Measurements from ENCODE around the gene XBP1.
"Not testable (repeated sequence)": the region's sequence is repeated elsewhere in the genome, so short reads cannot be mapped to it uniquely, and the experiment has no call there.

XBP1 gene

DNA sequence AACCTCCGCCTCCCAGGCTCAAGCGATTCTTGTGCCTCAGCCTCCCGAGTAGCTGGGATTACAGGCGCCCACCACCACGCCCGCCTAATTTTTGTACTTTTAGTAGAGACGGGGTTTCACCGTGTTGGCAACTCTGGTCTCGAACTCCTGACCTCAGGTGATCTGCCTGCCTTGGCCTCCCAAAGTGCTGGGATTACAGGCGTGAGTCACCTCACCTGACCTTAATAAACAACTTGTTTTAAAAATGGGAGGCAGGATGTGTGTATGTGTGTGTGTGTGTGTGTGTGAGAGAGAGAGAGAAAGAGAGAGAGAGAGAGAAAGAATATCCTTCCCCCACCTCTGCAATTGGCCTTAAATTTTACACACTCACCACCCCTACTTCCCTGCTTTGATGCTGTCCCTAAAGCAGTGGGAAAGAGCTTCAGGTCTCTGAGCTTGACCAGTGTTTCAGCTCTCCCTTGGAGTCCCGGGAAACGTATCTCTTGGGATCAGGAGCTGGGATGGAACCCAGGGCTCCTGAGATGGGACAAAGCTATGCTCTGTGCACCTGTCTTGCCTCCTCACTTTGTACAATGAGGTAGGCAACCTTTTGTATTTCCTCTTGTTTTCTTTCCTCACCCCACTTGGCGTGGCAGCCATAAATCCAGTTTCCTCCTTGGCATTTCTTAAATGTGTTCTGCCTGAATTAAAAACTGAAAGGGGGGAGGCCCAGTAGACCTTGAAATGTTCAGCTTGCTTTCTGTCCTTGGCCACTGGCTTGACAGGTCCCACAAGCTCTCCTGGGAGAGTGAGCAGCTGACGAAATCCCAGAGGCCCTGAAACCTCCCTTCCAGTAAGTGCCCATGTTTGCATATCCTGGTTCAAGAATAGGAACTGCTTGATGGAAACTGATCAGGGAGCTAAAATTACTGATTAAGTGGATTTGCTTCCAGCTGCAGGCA lies 17.8 kb upstream of the XBP1 start:
- no peak for FAIRE-seq

DNA sequence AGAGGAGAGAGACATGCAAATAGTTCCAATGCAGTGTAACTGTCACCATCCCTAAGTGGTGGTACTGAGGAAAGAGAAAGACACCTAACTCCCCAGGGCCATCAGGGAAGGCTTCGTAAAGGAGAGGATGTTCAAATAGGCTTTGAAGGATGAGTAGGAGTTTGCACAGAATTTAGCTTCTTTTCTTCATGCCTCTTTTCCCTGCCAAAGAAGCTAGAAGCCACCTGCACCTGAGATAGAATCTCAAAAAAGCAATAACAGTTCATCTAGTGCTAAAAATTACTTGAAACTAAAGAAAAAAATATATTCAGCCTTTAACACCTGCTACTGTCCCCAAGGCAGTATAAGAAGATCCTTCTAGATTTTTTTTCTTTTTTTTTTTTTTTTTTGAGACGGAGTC lies 16.7 kb upstream of the XBP1 start:
- no peak for FAIRE-seq

DNA sequence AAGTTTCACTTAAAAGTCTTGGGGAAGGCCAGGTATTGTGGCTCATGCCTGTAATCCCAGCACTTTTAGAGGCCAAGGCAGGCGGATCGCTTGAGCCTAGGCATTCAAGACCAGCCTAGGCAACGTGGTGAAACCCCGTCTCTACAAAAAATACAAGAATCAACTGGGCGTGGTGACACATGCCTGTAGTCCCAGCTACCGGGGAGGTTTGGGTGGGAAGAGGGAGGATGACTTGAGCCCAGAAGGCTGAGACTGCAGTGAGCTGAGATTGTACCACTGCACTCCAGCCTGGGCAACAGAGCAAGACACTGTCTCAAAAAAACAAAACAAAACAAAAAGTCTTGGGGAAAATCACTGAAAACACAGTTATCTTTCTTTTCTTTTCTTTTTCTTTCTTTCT lies 15.4 kb upstream of the XBP1 start:
- FAIRE-seq: no peak

DNA sequence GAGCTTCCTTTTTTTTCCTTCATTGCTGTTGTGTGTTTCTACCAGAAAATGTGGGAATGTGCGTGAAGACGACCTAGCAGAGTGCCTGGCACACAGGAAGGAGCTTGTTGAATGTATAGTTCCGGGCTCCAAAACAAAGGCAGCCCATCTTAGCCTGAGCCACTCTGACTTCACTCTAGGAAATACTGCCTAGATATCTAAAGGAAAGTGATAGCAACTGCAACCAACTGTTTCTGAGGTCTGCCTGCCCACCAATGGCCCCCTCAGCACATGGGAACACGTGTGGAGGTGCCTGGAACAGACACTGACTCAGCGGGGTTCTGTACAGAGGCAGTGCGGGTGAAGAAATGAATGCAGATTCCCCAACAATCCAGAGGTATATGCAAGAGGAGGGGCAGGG lies 14.7 kb upstream of the XBP1 start:
- no peak for FAIRE-seq

DNA sequence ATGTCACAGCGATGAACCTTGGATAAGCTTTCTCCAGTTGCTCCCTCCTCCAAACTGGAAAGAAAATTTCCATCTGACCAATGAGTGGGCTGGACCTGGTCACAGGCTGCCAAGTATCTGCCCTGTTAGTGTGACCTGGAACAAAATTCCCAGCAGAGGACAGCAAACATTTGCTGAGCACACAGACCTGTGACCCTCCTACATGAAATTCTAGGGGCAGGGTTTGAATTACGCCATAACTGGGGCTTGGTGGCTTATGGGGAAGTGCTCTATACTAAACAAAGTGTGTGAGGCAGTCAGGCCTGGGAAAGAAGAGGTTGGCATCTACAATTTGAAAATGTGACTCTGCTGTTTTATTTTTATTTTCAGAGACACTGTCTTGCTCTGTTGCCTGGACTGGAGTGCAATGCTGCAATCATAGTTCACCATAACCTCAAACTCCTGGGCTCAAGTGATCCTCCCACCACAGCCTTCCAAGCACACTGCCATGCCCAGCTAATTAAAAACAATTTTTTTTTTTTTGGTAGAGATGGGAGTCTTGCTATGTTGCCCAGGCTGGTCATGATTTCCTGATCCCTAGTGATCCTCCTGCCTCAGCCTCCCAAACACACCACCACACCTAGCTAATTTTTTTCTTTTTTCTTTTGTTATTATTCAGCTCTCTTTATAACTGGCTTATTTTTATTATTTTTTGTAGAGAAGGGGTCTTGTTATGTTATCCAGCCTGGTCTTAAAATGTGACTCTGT lies 13.6 kb upstream of the XBP1 start:
- no peak for FAIRE-seq

DNA sequence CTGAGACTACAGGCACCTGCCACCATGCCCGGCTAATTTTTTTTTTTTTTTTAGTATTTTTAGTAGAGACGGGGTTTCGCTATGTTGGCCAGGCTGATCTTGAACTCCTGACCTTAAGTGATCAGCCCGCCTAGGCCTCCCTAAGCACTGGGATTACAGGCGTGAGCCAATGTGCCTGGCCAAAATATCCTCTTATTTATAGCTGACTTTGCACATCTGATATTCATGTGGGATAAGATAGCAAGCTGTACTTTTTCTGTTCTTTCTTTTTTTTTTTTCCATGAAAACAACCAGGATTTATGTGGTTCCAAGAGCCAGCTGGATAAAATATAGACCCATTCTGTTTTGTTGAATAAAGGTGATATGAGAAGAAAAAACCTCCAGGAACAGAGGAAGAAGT lies 12.1 kb upstream of the XBP1 start:
- FAIRE-seq: no peak

DNA sequence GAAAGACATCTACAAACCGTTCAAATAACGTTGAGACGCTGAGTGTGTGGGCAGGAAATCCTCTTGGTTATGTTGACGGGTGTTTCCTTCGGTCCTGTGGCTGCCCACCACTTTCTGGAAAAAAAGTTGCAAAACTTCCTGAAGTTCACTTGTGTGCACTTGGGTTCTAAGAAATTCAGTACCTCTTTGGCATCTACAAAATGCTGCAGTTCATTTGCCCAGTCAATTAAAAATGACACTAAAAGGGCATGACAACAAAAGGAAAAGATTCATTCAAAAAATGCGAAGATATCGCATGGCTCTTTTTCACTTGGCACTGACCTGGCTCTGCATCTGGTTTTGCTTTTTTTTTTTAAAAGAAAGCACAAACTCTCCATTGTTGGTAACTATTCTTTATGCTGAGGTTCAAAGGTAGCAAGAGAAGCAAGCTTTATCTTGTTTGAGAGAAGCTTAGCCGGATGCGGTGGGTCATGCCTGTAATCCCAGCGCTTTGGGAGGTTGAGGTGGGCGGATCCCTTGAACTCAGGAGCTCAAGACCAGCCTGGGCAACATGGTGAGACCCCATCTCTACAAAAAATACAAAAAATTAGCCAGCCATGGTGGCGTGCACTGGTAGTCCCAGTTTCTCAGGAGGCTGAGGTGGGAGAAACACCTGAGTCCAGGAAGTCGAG lies 10.6 kb upstream of the XBP1 start:
- FAIRE-seq: no peak

DNA sequence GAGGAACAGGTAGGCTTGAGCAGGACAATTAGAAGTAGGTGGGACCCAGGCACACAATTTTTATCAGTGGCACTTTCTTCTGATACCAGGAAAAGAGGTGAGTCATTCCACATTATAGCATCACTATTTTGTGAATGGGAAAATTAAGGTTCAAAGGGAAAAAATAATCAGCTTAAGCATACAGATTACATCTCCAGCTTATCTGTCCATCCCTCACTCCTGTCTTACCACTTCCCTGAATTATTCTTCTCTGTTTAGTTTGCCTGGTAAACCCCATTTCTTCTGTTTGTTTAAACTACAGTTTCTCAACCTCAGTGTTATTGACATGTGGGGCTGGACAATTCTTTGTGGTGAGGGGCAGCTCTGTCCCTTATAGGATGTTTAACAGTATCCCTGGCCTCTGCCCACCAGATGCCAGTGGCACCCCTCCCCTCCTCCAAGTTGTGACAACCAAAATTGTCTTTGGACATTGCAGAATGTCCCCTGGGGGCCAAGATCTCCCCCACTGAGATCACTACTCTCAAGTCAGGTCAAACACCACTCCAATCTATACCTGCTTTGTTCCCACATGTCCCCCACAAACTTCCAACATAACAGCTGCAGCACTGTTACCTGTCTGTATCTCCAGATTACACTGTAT lies 8.5 kb upstream of the XBP1 start:
- no peak for FAIRE-seq

DNA sequence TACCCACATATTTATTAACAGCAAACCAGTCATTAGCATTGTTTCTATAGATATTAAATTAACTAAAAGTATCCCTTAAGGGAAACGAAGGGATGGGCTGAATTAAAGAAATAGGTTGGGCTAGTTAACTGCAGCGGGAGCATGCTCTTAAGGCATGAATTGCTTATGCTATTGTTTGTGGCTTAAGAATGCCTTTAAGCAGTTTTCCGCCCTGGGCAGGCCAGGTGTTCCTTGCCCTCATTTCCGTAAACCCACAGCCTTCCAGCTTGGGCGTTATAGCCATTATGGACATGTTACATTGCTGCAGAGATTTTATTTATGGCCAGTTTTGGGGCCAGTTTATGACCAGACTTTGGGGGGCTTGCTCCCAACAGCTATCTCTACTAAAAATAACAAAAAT lies 5.1 kb upstream of the XBP1 start:
- not testable (repeated sequence) for FAIRE-seq

DNA sequence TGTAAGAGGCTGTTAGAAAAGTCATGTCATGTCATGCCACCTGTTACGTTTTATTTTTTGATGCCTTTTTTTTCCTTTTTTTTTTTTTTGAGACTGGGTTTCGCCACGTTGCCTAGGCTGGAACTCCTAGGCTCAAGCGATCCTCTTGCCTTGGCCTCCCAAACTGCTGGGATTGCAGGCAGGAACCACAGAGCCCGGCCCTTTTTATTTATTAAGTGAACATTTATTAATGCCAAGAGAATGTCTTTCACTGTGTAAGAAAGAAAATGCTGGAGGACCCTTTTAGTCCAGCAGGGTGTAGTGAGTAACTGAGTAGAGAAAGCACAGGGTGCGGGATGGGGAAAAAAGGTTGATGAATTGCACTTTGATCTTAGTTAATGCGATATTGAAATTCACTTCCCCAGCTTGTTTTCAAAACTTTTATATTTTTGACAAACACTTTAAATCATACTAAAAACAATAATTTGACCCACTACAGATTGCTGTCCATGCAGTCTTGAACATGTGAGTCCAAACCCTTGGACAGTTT lies 2.3 kb upstream of the XBP1 start:
- FAIRE-seq: no peak

DNA sequence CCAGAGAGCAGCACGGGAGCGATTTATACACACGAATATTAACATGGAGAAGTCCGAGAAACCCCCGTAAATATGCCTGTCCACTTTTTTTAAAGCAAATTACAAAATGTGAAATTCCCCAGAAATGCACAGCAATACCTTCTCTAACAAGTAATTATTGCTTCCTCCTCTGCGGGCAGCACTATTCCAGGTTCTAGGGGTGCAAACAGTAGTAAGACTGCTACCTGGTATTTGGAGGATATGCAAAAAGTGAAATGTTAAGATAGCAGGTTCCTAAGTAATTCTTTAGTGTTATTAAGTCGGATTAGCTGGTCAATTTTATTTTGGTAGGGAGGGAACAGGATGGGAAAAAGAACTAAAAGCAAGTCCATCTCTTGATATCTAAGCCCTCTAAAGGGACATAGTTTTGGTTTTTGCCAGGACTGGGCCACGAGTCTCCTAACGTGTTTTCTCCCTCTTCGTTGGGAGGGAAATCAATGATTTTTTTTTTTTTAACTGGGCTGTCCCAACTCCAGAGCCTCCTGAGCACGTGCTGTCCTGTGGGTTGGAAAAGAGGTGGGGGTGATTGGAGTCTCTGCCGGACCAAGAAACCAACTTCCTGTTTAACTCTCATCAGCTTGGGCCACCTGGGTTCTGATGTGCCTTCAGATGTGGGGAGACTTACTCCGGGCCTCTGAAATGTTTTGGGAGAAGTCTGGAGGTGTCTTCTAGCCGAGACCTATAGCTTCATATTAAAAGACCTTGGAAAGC lies 1.7 kb upstream of the XBP1 start:
- FAIRE-seq: no peak

DNA sequence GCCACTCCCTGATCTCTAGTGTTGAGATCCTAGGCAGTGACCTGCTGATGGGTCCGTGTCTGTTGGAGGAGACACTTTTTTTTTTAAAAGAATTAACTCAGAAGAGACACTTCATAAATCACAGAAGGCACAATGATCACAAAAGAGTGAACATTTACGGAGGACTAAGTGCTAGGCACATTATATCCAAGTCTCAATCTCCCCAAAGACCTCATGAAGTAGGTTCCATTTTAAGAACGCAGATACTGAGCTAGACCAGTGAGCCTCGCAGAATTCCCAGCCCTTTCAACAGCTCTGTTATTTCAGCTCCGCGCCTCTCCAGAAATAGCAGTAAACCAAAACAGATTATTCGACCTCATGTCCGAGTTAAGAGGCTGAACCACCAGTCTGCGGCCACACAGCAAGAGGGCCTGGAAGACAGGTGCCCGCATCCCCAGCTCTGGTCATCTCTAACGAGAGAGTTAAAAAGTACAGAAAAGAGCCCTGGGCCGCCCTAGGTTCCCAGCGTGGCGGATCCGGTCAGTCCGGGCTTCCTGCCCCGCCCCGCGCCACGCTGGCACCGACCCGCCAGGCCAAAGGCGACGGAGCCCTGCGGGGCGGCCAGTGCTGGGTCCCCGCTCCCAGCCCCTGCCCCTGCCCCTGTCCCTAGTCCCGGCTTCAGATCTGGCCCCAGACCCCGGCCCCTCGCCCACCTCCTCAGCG lies 612 bp downstream of the XBP1 start:
- FAIRE-seq: no peak

DNA sequence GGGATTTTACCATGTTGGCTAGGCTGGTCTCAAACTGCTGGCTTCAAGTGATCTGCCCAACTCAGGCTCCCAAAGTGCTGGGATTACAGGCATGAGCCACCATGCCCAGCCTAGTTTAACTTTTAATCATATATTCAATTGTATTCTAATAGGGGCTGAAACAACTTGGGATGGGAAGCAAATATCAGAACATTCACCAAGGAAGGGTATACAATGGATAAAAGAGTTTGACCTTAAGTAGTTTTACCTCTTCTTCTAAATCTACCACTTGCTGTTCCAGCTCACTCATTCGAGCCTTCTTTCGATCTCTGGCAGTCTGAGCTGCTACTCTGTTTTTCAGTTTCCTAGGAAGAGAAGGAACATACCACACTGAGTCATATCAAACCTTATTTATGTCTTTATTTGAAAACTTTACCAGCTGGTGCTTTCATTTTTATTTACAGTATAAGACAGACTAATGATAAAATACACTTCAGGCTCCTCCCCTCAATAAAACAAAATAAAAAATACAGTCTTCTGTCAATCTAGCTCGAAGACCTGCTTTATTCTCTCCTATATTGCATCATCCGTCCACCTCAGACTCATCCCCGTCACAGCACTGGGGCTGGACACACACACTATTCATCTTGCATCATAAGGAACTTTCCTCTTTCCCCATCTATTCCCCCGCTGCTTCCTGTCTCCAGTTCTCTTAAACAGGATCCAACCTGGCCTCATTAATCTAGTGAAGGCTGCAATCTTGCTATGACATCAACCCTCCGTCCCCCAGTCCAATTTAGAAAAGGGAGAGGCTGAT lies 1.4 kb downstream of the XBP1 start:
- FAIRE-seq: no peak

DNA sequence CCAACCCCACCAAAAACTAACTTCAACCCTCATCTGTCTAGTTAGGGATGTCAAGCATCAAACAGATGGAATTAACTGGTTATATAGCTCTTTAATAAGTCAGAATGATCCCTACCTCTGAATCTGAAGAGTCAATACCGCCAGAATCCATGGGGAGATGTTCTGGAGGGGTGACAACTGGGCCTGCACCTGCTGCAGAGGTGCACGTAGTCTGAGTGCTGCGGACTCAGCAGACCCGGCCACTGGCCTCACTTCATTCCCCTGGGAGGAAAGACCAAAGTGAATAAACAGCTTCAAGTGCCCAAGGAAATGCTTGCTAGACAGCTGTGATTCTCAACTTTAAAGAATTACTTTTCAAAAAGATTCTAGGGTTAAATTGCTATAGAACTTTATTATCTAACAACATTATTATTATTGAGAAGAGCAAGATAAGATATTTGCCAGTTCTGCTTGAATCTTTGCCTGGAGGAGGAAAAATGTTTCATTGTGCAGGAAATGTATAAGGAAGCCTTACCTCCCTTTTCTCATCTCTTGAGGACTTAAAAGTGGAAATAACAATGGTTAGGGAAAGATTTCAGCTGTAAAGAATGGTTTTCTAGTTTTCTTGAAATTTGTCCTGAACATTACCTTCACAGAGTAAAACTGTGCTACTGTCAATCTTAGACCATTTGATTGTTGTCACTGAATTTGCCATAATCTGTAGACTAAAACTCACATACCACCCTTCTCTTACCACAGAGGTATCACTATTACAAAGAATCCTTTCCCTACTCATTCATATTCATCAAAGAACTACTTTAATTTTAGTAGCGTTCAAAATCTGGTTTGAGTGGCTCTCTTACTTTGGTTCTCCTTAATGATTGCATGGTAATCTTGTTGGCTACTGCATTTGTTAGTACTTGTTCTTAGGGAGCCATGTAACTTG lies 4.2 kb downstream of the XBP1 start:
- FAIRE-seq: no peak

DNA sequence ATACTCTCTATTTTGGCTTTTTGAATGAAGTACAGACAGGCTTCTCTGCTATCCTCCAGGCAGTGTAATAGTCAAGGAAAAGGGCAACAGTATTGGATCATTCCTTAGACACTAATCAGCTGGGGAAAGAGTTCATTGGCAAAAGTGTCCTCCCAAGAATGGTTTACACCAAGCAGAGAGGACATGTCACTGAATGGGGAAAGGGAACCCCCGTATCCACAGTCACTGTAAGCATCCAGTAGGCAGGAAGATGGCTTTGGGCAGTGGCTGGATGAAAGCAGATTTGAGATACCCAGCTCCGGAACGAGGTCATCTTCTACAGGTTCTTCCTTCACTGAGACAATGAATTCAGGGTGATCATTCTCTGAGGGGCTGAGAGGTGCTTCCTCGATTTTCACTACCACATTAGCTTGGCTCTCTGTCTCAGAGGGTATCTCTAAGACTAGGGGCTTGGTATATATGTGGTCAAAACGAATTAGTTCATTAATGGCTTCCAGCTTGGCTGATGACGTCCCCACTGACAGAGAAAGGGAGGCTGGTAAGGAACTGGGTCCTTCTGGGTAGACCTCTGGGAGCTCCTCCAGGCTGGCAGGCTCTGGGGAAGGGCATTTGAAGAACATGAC lies 5.2 kb downstream of the XBP1 start:
- FAIRE-seq: no peak

DNA sequence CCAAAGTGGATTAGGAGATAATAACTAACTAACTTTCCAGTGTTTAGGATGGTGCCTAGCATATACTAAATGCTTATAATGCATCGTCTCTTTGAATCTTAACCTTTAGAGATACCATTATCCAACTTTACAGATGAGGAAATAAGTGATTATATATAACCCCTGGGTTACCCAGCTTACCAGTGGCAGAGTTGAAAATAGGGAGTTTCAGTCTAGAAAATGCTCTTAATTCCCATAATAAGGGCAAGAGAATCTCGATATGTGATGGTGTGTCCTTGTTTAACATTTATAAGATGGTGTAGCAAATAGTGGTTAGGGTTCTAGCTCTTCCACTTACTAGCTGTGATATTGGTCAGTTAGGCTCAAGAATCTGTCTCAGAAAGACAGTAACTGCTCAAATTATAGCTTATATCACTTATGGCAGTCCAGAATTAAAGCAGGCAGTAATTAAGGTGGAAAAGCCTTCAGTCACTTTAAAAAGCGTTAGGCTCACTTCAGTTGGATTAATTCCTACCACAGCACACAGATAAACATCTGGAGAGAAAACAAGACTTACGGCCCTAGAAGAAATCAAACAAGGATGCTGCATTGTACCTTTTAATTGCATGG lies 6.3 kb downstream of the XBP1 start:
- FAIRE-seq: no peak

DNA sequence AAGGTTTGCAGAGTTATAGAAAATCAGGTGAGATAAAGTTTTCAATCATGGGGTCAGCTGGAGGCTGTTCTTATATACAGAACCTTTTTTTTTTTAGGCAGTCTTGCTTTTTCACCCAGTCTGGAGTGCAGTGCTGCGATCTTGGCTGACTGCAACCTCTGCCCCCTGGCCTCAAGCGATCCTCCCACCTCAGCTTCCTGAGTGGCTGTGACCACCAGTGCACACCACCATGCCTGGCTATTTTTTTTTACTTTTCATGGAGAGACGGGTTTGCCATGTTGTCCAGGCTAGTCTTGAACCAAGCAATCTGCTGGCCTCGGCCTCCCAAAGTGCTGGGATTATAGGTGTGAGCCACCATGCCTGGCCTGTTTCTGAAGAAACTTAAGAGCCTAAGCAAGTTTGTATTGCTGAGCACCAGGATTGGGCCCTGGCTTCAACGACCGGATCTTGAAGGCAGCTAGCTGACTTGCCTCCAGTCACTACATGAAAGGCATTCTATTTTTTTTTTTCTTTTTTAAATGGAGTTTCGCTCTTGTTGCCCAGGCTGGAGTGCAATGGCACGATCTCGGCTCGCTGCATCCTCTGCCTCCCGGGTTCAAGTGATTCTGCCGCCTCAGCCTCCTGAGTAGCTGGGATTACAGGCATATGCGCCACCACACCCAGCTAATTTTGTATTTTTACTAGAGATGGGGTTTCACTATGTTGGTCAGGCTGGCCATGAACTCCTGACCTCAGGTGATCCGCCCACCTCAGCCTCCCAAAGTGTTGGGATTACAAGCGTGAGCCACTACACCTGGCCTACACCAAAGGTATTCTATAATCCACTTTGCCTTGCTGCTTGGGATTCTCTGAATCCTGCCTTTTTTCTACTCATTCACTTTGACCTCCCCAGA lies 7.6 kb downstream of the XBP1 start:
- no peak for FAIRE-seq

Data from TTC549 (cell line).